GM15510 (cell line): ENCODE data around the gene DEUP1.

Experiments
- POLR2A ChIP-seq: IDR thresholded peaks from 3 replicates; pipeline ENCODE4 v1.6.1; 2011; ENCODE audit warnings: borderline replicate concordance; ENCODE audit not compliant: insufficient read length; ENCODE audit errors: extremely low read depth

The DEUP1 gene

DNA sequence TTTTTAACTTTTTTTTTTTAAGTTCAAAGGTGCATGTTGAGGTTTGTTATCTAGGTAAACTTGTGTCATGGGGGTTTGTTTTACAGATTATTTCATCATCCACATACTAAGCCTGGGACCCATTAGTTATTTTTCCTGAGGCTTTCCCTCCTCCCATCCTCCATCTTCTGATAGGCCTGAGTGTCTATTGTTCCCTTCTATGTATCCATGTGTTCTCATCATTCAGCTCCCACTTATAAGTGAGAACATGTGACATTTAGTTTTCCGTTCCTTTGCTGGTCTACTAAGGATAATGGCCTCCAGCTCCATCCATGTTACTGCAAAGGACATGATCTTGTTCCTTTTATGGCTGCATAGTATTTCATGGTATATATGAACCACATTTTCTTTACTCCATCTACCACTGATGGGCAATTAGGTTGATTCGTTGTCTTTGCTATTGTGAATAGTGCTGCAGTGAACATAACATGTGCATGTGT, 14.4 kb downstream of the DEUP1 start:
- no peak for TF ChIP-seq POLR2A

DNA sequence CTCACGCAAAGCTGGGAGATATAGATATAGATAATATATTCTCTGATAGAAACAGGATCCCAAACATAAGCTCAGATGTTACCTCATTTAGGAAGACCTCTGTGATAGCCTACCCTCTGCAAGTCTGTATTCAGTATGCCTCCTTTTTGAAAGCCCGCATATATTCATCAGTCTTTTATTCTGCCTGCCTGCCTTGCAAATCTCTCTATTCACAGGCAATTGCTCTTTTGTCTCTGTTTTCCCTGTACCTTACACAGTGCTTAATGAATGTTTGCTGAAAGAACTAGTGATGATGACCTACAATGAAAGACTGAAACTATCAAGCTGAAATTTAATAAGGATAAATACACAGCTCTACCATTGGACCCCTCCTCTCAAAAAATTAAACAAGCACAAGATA, 18.4 kb downstream of the DEUP1 start:
- no peak for TF ChIP-seq POLR2A

DNA sequence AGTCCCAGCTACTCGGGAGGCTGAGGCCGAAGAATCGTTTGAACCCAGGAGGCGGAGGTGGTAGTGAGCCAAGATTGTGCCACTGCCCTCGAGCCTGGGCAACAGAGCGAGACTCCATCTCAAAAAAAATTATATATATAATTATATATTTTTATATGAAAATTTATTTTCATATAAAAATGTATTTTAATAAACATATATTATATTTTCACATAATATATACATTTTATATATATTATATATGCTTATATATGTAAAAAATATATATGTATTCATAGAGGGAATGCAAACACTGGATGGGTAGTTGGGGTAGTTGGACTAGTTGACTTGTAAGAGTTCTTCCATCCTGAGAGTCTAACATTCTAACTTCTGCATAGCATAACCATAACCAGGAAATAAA, 20.3 kb downstream of the DEUP1 start:
- no peak for TF ChIP-seq POLR2A

DNA sequence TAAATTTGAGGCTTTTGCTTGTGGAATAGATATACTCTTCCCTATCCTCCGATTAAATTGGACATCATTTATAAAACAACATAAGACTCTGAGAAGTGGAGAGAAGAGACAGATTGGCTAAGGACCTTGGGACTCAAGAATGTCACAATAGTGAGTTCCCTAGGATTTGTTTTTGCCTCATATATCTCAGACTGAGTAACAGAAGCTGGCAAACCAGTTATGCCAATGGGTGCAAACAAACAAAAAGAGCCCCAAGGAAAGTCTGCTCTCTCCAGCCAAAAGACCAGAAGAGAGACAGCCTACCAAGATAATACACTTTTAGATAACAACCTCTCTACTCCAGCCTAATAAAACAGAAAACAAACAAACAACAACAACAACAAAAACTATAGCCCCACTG, 28.9 kb downstream of the DEUP1 start:
- no peak for TF ChIP-seq POLR2A

DNA sequence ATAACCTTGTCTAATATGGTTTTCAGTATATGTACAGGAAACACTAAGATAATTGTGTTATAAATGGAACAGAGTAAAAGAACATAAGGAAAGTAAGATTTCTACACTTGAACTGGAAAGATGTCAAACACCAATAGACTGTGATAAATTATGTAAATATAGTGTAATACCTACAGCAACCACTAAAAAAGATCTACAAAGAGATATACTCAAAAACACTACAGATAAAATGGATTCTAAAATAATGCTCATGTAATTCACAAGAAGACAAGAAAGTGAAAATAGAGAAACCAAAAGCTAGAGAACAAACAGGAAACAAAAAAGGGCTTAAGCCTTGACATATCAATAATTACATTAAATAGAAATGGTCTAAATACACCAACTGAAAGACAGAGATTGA, 30.9 kb downstream of the DEUP1 start:
- TF ChIP-seq POLR2A: no peak

DNA sequence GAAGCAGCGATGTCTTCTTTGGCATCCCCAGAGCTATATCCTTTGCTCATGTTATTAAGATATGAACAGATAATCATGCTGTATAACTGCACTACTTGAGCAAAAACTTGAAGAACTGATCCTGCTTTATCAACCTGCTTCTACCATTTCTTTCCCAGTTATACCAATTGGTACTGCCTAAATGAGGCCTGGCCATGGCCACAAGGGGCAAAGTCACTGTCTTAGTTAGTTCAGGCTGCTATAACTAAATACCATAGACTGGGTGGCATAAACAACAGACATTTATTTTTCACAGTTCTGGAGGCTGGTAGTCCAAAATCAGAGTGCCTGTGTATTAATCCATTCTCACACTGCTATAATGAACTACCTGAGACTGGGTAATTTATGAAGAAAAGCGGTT, 37.5 kb downstream of the DEUP1 start:
- TF ChIP-seq POLR2A: no peak

DNA sequence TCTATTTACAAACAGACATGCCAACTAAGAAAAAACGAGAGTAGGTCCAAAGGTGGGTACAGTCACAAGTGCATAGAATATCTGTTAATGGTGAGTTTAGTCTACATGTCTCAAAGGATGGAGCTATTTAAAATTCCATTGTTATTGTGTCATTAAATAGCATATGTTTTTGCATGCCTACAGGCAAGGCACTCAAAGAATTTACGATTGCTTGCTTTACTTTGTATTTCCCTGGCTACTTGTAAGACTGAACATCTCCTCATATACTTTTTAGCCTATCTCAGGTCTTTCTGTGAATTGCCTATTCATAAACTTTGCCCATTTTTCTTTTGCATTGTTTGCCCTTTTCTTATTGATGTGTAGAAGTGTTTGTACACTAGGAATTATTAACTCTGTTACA, 39.7 kb downstream of the DEUP1 start:
- no peak for TF ChIP-seq POLR2A

DNA sequence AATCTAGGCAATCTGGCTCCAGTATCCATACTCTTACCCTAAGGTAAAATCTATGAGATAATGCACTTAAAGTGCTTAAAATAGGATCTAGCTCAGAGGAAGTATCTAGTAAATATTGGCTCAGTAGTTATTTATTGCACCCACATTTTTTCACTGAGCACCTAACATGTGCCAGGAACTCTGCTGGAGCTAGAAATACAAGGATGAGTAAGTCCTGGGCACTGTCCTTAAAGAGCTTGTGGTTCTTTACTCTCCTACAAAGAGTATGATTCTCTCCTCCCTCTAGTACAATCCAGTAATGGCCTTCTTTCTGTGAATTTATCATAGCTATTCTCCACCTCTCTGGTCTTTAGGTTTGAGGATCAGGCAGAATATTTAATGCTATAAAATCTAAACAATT, 59.2 kb downstream of the DEUP1 start:
- no peak for TF ChIP-seq POLR2A

DNA sequence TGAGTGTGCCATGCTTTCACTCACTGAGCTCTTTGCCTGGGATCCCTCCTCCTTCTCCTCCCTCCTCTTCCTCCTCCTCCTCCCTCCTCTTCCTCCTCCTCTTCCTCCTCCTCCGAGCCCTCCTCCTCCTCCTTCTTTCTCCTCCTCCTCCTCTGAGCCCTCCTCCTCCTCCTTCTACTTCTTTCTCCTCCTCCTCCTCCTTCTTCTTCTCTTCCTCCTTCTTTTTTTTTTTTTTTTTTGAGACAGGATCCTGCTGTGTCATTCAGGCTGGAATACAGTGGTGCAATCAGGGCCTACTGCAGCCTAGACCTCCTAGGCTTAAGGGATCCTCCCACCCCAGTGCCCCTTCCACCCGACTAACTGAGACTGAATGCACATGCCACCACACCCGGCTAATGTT, 62.3 kb downstream of the DEUP1 start:
- no peak for TF ChIP-seq POLR2A

DNA sequence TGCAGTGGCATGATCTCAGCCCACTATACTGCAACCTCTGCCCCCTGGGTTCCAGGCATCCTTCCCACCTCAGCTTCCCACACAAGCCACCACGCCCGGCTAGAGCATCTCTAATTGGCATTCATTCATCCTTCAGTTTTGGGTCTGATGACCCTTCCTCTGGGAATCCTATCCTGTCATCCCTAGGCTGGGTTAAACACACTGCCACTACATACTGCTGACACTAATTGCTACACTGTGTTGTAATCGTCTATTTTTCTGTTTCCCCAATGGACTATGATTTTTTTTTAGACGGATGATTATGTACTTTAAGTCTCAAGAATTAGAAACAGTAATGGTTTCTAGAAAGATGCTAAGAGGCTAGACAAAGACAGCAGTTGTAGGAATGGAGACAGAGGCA, 62.8 kb downstream of the DEUP1 start:
- TF ChIP-seq POLR2A: no peak

DNA sequence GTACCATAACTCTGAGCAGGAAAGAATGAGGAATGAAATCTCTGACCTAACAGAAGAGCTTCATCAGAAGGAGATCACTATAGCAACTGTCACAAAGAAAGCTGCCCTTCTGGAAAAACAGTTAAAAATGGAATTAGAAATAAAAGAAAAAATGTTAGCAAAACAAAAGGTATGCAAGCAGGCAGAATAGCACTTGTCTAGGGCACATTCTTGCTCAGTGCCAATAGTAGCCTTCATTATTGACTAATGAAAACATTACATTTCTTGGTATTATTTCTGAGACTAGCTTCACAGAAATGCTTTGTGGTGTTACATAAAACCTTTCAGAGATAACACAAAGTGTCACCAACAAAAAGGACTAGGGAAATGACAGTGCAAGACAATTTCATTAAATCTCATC, 63.9 kb downstream of the DEUP1 start:
- TF ChIP-seq POLR2A: no peak

DNA sequence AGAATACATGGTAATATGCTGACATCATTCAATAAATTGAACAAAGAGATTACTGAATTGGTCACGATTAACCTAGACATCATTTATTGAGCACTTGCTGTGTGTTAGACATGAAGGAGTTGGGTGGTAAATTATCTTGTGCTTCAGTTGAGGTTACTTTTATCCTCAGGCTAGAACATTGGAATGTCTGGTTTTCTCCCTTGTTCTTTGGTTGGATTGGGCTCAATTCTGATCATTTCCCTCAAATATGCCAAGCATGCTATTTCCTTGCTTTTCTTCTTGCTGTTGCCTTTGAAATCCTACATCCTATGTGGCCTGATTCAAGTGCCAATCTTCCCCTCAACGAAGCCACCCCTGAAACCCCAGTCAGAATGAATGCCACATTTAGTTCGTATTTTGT, 65.8 kb downstream of the DEUP1 start:
- TF ChIP-seq POLR2A: no peak

DNA sequence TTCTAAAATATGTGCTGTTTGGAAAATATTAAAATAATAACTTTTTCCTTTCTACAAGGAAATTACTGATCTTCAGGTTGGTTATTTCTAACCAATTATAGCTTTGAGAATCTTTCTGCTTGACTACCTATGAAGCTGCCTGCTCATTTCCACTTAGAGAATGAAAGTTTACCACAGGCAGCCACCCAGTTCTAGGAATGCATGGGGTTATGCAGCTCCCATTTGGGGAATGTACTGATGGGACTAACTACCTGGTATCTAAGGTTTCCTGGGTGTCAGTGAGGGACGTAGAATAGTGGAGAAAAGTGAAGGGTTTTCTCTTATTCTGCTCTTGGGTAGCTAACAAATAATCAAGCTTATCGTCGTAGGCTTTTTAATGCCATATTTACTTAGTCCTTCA, 73.4 kb downstream of the DEUP1 start:
- no peak for TF ChIP-seq POLR2A

DNA sequence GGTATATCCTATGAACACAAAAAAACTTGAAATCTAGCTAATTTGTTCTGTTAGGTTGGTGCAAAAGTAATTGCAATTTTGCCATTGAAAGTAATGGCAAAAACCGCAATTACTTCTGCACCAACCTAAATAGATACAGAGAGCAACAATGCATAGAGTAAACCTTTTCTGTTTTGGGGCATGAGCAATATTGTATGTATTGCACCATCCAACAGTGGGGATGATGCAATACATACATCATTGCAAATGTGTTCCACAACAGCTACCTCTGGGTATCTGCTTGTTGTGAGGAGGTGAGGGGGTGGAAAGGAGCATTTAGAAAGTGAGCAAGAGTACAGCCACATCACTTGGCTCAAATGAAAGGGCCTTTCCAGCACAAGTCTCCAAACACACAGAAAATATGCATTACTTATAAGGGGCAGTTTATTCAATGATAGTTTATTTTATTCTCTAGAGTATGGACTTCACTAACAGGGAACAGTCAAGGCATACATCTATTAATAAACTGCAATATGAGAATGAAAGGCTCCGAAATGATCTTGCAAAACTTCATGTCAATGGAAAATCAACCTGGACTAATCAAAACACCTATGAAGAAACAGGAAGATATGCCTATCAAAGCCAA, 77.3 kb downstream of the DEUP1 start:
- TF ChIP-seq POLR2A: no peak

DNA sequence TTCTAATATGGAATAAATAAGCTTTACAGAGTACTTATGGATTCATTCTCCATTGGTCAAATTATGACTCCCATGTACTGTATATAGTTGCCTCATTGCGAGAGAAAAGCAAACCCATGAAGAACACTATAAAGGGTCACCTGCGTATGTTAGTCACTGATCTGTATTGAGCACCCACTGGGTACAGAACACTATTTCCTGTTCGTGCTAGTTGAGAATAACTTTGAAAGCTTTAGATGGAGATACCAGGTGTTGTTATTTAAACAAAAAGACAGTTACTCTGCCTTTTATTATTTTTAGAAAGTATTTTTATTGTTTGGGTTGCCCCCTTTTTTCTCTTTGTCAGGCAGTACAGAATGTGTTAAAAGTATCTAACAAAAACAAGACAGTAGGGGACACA, 79.9 kb downstream of the DEUP1 start:
- no peak for TF ChIP-seq POLR2A

DNA sequence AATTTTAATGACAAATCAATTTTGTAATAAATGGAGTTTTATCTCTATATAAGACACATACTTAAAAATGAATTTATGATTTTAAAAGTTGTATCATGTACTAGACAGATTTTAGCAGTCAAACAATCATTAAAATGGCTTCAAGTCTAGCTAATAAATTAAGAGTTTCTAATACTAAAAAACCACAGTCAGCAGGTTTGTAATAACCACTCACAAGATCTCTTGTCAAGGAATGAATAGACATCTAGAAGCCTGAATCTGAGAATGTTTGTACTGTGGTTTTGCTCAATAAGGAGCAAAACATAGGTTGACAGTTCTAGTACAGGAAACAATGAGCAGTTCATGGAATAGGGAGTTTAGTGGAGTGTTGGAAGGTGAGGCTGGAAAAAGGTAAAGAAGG, 81.2 kb downstream of the DEUP1 start:
- no peak for TF ChIP-seq POLR2A

DNA sequence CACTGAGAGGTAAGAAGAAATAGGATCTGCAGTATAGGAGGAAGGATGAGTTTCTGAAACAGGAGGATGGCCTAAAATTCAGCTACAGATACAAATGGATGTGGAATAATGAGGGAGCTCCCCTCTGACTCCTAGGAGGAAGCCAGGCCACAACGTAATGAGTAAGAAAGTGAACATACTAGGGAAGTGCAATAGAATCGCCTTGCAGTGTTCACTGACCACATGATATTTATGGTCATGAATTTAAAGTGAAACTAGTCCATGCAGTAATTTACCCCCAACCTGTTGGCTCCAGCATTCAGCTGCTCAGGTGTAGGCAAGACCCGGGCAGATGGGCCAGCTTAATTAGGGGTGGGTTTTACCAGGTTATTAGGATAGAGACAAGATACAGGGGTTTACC, 101.7 kb downstream of the DEUP1 start:
- no peak for TF ChIP-seq POLR2A
